ENCODE data around the gene IRAK1.

Gene IRAK1

DNA sequence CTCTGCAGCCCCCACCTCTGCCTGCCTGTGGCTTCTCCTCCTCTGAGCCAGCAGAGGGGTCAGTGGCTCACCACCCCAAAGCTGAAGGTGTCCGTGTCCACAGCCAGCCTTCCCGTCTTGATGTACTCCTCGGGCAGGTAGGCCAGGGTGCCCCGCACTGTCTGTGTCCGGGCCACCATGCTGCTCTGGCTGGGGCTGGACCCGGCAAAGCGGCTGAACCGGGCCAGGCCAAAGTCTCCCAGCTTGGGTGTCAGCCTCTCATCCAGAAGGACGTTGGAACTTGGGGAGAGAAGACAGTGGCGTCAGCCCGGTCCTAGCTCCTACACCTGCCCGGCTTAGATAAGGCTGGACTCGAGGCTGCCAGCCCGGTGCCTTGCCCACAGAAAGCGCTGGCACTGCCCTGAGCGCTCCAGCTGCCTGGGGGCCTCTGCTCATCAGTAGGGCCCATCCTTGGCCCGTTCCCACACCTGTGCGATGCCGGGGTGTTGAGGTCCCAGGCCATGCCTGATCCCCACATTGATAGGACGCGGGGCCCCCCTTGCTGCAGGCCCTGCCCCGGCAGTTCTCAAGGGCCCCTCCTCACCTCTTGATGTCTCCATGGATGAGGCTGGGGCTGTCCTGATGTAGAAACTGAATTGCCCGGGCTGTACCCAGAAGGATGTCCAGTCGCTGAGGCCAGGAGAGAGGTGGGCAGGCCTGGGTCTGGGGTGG lies 3.2 kb downstream of the IRAK1 start:
- no peak for ATAC-seq

DNA sequence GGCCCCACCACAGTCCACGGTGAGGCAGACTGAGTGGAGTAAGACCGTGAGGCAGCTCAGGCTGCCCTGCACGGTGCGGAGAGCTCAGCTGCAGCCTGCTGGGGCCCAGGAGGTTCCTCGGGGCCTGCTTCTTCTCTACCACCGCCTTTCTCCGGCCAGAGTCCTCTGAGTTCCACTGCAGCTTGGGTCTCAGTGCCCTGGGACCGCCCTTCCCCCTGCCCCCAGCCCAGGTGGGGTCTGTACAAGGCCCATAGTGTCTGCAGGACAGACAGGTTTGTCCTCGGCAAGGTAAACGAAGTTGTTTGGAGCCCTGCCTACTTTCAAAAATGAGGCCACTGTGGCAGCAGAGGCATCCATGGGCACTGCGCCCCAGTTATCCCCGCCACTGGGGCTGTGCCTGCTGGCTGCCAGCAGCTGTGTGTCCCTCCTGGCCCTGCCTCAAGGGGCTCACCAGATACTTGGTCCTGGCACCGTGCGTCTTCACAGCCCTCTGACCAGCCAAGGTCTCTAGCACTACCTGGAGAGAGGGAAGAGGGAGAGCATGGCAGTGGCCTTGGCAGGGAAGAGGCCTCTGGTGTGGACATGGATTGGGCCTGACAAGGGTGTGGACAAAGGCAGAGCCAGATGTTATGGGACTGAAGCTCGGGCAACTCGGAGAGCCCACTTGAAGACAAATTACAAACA lies 4.0 kb downstream of the IRAK1 start:
- TF ChIP-seq, protein P1, sequence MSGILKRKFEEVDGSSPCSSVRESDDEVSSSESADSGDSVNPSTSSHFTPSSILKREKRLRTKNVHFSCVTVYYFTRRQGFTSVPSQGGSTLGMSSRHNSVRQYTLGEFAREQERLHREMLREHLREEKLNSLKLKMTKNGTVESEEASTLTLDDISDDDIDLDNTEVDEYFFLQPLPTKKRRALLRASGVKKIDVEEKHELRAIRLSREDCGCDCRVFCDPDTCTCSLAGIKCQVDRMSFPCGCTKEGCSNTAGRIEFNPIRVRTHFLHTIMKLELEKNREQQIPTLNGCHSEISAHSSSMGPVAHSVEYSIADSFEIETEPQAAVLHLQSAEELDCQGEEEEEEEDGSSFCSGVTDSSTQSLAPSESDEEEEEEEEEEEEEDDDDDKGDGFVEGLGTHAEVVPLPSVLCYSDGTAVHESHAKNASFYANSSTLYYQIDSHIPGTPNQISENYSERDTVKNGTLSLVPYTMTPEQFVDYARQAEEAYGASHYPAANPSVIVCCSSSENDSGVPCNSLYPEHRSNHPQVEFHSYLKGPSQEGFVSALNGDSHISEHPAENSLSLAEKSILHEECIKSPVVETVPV (CRISPR knock-in tag; IDR thresholded peaks at IDR 0.05), result no peak
- no peak for TF ChIP-seq OSR1 (CRISPR knock-in tag; IDR thresholded peaks at IDR 0.05)
- TF ChIP-seq ZC3H10 (CRISPR knock-in tag; IDR thresholded peaks at IDR 0.05), result no peak
- no peak for TF ChIP-seq ISL1 (CRISPR knock-in tag; IDR thresholded peaks at IDR 0.05)
- TF ChIP-seq, protein P2, sequence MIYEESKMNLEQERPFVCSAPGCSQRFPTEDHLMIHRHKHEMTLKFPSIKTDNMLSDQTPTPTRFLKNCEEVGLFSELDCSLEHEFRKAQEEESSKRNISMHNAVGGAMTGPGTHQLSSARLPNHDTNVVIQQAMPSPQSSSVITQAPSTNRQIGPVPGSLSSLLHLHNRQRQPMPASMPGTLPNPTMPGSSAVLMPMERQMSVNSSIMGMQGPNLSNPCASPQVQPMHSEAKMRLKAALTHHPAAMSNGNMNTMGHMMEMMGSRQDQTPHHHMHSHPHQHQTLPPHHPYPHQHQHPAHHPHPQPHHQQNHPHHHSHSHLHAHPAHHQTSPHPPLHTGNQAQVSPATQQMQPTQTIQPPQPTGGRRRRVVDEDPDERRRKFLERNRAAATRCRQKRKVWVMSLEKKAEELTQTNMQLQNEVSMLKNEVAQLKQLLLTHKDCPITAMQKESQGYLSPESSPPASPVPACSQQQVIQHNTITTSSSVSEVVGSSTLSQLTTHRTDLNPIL (CRISPR knock-in tag; IDR thresholded peaks at IDR 0.05; ENCODE audit: low read depth), result no peak
- no peak for TF ChIP-seq CSDC2 (CRISPR knock-in tag; IDR thresholded peaks at IDR 0.05)
- TF ChIP-seq GLIS3 (CRISPR knock-in tag; IDR thresholded peaks at IDR 0.05), result no peak
- TF ChIP-seq ZNF70 (CRISPR knock-in tag; IDR thresholded peaks at IDR 0.05), result no peak
- TF ChIP-seq SNAI2 (CRISPR knock-in tag; IDR thresholded peaks at IDR 0.05), result no peak
- no peak for TF ChIP-seq TCF4 (CRISPR knock-in tag; IDR thresholded peaks at IDR 0.05; ENCODE audit: borderline replicate concordance)
- TF ChIP-seq BACH2 (CRISPR knock-in tag; IDR thresholded peaks at IDR 0.05; ENCODE audit: borderline replicate concordance), result no peak
- no peak for TF ChIP-seq PPARA (CRISPR knock-in tag; IDR thresholded peaks at IDR 0.05; ENCODE audit: borderline replicate concordance)
- ATAC-seq, result no peak

More for the DNA sequence above, 3.2 kb downstream of the IRAK1 start:
- TF ChIP-seq, protein P3, sequence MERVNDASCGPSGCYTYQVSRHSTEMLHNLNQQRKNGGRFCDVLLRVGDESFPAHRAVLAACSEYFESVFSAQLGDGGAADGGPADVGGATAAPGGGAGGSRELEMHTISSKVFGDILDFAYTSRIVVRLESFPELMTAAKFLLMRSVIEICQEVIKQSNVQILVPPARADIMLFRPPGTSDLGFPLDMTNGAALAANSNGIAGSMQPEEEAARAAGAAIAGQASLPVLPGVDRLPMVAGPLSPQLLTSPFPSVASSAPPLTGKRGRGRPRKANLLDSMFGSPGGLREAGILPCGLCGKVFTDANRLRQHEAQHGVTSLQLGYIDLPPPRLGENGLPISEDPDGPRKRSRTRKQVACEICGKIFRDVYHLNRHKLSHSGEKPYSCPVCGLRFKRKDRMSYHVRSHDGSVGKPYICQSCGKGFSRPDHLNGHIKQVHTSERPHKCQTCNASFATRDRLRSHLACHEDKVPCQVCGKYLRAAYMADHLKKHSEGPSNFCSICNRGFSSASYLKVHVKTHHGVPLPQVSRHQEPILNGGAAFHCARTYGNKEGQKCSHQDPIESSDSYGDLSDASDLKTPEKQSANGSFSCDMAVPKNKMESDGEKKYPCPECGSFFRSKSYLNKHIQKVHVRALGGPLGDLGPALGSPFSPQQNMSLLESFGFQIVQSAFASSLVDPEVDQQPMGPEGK (CRISPR knock-in tag; IDR thresholded peaks at IDR 0.05; ENCODE audit: borderline replicate concordance), result no peak
- TF ChIP-seq ZNF565 (CRISPR knock-in tag; conservative IDR thresholded peaks at IDR 0.05; ENCODE audit: low read depth) (no peak), ZFP3 (CRISPR knock-in tag; IDR thresholded peaks at IDR 0.05) (no peak), SNAI2 (CRISPR knock-in tag; IDR thresholded peaks at IDR 0.05) (no peak), CSDC2 (CRISPR knock-in tag; IDR thresholded peaks at IDR 0.05) (no peak), PPARA (CRISPR knock-in tag; IDR thresholded peaks at IDR 0.05; ENCODE audit: borderline replicate concordance) (no peak), ARNTL (CRISPR knock-in tag; IDR thresholded peaks at IDR 0.05; ENCODE audit: borderline replicate concordance, low read depth) (no peak), RARB (CRISPR knock-in tag; IDR thresholded peaks at IDR 0.05) (no peak), OSR1 (CRISPR knock-in tag; IDR thresholded peaks at IDR 0.05) (no peak), BACH2 (CRISPR knock-in tag; IDR thresholded peaks at IDR 0.05; ENCODE audit: borderline replicate concordance) (no peak), ZFP30 (CRISPR knock-in tag; IDR thresholded peaks at IDR 0.05) (no peak), ESRRG (CRISPR knock-in tag; IDR thresholded peaks at IDR 0.05) (no peak), ISL1 (CRISPR knock-in tag; IDR thresholded peaks at IDR 0.05) (no peak), ZNF70 (CRISPR knock-in tag; IDR thresholded peaks at IDR 0.05) (no peak)
- TF ChIP-seq, protein P1 (CRISPR knock-in tag; IDR thresholded peaks at IDR 0.05), result no peak
- TF ChIP-seq, protein P4, sequence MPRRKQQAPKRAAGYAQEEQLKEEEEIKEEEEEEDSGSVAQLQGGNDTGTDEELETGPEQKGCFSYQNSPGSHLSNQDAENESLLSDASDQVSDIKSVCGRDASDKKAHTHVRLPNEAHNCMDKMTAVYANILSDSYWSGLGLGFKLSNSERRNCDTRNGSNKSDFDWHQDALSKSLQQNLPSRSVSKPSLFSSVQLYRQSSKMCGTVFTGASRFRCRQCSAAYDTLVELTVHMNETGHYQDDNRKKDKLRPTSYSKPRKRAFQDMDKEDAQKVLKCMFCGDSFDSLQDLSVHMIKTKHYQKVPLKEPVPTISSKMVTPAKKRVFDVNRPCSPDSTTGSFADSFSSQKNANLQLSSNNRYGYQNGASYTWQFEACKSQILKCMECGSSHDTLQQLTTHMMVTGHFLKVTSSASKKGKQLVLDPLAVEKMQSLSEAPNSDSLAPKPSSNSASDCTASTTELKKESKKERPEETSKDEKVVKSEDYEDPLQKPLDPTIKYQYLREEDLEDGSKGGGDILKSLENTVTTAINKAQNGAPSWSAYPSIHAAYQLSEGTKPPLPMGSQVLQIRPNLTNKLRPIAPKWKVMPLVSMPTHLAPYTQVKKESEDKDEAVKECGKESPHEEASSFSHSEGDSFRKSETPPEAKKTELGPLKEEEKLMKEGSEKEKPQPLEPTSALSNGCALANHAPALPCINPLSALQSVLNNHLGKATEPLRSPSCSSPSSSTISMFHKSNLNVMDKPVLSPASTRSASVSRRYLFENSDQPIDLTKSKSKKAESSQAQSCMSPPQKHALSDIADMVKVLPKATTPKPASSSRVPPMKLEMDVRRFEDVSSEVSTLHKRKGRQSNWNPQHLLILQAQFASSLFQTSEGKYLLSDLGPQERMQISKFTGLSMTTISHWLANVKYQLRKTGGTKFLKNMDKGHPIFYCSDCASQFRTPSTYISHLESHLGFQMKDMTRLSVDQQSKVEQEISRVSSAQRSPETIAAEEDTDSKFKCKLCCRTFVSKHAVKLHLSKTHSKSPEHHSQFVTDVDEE (CRISPR knock-in tag; IDR thresholded peaks at IDR 0.05), result no peak
- TF ChIP-seq, protein P2 (CRISPR knock-in tag; IDR thresholded peaks at IDR 0.05; ENCODE audit: low read depth), result no peak
- TF ChIP-seq, protein P5, sequence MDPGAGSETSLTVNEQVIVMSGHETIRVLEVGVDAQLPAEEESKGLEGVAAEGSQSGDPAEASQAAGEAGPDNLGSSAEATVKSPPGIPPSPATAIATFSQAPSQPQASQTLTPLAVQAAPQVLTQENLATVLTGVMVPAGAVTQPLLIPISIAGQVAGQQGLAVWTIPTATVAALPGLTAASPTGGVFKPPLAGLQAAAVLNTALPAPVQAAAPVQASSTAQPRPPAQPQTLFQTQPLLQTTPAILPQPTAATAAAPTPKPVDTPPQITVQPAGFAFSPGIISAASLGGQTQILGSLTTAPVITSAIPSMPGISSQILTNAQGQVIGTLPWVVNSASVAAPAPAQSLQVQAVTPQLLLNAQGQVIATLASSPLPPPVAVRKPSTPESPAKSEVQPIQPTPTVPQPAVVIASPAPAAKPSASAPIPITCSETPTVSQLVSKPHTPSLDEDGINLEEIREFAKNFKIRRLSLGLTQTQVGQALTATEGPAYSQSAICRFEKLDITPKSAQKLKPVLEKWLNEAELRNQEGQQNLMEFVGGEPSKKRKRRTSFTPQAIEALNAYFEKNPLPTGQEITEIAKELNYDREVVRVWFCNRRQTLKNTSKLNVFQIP (CRISPR knock-in tag; IDR thresholded peaks at IDR 0.05; ENCODE audit: borderline replicate concordance, low read depth), result no peak

All from SK-N-SH treated with all-trans-retinoic acid at 6 μM for 48 hours (cell line).